ENCODE data around the gene BRSK1.

GRCh38 chr19:55259540-55260210 is 24.1 kb upstream of the BRSK1 start:
- TF ChIP-seq EZH2phosphoT487 (IDR thresholded peaks at IDR 0.05; ENCODE audit: low read length) (no peak), CTCF (IDR thresholded peaks at IDR 0.05; ENCODE audit: low read length) (no peak), EZH2 (optimal IDR thresholded peaks at IDR 0.05; ENCODE audit: low read depth, low read length) (no peak)

All from MM.1S (cell line).